HG02840 (cell line): ENCODE results near the gene DMWD.

ENCODE experiments used
- ATAC-seq: cut with Tn5 transposase; IDR thresholded peaks from one replicate; pipeline ENCODE4 v1.9.1; 2021; ENCODE audit warnings: mild to moderate bottlenecking, moderate library complexity, moderate number of reproducible peaks; ENCODE audit not compliant: unreplicated experiment, low FRiP score

The DMWD gene

GRCh38 chr19:45771311-45771933 is 21.2 kb downstream of the DMWD start:
- no peak for ATAC-seq

GRCh38 chr19:45770192-45771101 is 22.2 kb downstream of the DMWD start:
- ATAC-seq, result peak; percentile 48

DNA sequence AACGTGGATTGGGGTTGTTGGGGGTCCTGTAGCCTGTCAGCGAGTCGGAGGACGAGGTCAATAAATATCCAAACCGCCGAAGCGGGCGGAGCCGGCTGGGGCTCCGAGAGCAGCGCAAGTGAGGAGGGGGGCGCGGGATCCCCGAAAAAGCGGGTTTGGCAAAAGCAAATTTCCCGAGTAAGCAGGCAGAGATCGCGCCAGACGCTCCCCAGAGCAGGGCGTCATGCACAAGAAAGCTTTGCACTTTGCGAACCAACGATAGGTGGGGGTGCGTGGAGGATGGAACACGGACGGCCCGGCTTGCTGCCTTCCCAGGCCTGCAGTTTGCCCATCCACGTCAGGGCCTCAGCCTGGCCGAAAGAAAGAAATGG is 22.8 kb downstream of the DMWD start:
- ATAC-seq, result peak; percentile 5

DNA sequence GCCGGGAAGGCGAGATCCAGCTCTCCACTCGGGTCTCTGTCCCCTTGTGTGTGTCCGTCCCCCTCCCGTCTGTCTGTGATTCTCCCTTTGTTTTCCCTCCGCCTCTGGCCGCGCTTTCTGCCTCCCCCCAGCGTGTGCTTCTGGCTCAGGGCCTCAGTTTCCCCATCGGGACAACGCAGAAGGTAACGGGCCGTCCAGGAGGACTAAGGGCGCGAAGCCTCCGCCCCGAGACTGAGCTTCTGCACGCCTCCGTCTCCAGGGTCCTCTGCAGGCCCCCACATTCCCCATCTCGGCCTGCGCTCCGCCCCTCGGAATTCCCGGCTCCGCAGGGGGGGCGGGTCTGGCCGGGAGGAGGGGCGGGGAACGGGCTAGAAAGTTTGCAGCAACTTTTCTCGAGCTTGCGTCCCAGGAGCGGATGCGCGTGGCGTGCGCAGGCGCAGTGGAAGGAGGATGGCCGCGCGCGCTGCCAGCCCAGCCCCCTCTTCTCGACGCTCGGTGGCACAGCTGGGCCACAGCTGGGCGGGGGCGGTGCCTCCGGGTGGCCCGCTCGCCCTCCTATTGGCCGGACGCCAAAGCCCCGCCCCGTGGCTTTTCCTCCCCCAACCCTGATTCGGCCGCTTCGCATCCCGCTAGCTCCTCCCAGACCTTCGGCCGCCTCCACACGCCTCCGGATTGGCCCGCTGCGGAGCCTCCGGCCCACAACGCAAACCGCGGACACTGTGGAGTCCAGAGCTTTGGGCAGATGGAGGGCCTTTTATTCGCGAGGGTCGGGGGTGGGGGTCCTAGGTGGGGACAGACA is 23.5 kb downstream of the DMWD start, which contains the start of gene SIX5:
SIX5 (minus strand) TSS at position 269 of the 799 bp plus-strand sequence. CDS start 408 bp downstream, outside the sequence.
- peak; percentile 46 for ATAC-seq

DNA sequence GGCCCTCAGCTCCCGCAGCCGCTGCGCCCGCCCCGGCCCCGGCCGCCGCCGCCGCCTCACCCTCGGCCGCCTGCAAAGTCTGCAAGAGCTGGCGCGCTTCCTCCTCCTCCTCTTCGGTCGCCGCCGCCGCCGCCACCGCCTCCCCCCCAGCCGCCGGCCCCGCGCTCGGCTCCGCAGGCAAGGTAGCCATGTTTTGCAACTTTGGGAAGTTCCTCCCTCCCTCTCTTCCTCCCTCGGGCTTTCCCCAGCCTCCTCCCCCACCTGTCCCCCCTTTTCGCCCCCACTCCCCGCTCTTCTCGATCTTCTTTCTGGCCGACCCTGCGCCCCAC is 24.0 kb downstream of the DMWD start:
- no peak for ATAC-seq

GRCh38 chr19:45767881-45768654 is 24.6 kb downstream of the DMWD start:
- ATAC-seq, result no peak

- ATAC-seq, result no peak
These were observed 25.2 kb downstream of the DMWD start for GRCh38 chr19:45767410-45767880.

DNA sequence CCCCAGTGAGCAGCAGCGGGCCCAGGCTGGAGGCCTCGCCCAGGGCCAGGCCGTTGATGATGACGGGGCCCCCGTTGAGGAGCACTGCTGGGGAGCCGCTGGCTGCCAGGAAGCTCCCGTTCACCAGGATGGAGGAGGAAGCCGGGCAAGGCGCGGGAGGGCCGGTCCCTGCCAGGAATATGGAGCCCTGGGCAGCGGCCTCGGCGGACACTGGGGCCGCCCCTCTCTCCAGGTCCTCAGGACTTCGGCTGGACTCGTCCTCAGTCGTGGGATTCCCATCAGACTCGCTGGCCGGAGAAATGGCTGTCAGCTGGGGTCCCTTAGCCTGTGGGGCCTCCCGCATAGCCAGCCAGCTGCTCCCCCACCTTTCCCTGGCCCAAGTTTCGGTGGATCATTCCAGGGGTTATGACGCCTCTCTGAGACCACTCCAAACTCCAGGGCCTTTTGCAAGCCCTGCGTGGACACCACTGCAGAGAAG is 25.7 kb downstream of the DMWD start:
- ATAC-seq, result no peak

DNA sequence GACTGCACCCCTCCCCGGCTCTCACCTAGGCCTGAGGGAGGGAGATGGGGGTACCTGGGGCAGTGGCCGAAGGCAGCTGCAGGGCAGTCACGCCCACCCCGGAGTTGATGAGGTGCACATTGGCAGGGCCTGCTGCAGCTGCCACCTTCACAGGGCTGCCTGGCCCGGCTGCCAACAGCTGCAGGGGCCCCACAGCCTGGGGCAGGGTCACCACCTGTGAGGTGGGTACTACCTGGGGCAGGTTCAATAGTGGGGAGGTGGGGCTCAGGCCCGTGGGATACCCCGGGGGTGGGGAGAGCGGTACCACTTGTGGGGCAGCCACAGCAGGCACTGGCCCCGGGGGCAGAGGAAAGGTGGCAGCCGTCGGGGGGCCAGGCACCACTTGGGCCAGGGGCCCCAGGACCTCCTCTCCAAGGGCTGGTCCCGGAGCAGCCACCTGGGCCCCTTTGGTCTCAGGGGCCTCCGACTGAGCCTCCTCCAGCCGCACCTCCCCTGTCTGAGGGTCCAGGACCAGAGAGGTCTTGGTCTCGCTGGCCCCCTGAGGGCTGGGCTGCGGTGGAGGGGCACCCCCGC is 26.3 kb downstream of the DMWD start:
- ATAC-seq, result no peak

GRCh38 chr19:45765702-45766295 is 26.8 kb downstream of the DMWD start:
- no peak for ATAC-seq

GRCh38 chr19:45764945-45765701 is 27.5 kb downstream of the DMWD start:
- no peak for ATAC-seq

- ATAC-seq, result no peak
These were observed 28.2 kb downstream of the DMWD start for GRCh38 chr19:45764475-45764874.

- ATAC-seq, result no peak
These were observed 28.9 kb downstream of the DMWD start for GRCh38 chr19:45763691-45764294.

- ATAC-seq, result no peak
These were observed 29.6 kb downstream of the DMWD start for GRCh38 chr19:45762870-45763631.

GRCh38 chr19:45761714-45762113 is 30.9 kb downstream of the DMWD start:
- no peak for ATAC-seq

GRCh38 chr19:45758921-45759320 is 33.7 kb downstream of the DMWD start:
- ATAC-seq, result no peak

GRCh38 chr19:45757695-45758094 is 35.0 kb downstream of the DMWD start:
- ATAC-seq, result no peak

GRCh38 chr19:45754323-45754722 is 38.3 kb downstream of the DMWD start:
- ATAC-seq, result no peak
